SIG-M5 treated with dmso at 0.1 percent for 504 hours (cell line): ENCODE data around the gene AP5S1.
"Not testable (repeated sequence)": the region's sequence is repeated elsewhere in the genome, so short reads cannot be mapped to it uniquely, and the experiment has no call there.

ENCODE experiments used
- DNase-seq: peaks from one replicate; lab custom pipeline; 2025; ENCODE audit not compliant: unreplicated experiment; lab: John Stamatoyannopoulos, UW

Gene AP5S1

DNA sequence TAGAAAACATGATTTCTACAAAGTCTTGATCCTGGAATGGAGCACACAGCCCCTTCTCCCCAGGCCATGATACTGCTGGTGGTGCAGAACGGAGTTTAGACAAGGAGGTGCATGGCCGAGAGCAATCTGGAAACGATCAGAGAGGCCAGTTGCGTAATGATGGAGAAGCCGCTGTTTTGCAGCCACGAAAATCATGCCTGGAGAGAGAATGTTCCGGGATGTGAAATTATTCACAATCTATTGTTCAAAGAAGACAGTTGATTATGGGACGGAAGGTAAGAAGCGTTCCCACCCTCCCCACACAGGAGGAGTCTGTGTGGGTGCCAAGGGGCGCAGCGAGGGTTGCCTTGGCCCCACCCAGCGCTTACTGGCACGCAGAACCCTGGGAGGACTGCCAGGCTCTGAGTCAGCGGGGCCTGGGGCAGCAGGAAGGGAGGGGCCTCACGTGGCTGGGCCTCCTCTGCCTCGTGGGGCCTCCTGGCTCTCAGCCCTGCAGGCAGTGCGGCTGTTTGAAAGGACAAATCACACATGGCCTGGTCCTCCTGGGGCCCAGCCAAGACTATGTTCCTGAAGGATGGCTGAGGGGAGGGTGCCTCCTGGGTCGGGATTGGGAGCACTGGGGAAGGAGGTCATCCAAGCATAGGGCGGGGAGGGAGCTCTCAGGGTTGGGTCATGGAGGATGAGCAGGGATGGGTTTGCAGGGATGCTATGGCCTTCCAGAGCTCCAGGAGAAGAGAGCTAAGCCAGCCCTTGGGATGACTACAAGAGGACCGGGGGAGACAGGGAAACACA is 8.7 kb upstream of the AP5S1 start:
- peak; percentile 92 for DNase-seq

DNA sequence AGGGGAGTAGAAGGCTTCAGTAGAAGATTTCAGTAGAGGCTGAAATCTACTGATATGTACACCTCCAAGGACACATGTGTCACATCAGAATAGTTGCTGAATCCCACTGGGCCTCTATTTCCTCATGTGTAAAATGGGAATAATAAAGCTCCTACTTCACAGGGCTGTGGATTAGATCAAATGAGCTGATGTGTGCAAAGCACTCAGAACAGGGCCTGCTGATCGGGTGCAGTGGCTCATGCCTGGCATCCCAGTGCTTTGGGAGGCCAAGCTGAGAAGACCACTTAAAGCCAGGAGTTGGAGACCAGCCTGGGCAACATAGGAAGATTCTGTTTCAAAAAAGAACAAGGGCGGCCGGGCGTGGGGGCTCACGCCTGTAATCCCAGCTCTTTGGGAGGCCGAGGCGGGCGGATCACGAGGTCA is 8.1 kb upstream of the AP5S1 start:
- DNase-seq: no peak

DNA sequence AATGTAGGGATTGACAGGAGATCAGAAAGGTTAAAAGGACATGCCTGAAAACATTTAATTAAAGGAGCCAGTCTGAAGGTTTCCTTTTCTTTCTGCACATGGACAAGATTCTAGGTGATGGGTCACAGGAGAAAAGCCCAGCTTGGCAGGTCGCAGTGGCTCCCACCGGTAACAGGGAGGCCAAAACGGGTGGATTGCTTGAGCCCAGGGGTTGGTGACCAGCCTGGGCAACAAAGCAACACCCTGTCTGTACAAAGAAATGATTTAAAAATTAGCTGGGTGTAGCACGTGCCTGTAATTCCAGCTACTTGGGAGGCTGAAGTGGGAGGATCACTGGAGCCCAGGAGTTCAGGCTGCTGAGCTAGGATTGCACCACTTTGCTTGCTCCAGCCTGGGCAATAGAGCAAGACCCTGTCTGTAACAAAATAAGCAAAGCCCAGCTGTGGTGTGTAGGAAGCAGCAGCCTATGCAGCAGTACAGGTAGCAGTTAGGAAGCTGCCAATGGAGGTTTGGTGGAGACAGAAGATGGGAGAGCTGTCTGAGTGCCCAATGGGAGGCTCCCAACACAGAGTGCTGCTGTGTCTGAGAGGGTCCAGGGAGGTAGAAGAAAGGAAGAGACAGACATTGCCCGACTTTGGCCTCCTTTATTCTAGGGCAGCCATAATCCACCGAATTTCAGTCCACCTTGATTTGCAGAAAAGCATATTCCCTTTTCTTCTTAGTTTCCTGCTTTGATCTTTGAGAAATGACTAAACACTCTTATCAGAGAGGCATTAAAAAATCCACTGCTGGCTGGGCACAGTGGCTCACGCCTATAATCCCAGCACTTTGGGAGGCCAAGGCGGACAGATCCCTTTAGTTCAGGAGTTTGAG is 7.1 kb upstream of the AP5S1 start:
- DNase-seq: no peak

DNA sequence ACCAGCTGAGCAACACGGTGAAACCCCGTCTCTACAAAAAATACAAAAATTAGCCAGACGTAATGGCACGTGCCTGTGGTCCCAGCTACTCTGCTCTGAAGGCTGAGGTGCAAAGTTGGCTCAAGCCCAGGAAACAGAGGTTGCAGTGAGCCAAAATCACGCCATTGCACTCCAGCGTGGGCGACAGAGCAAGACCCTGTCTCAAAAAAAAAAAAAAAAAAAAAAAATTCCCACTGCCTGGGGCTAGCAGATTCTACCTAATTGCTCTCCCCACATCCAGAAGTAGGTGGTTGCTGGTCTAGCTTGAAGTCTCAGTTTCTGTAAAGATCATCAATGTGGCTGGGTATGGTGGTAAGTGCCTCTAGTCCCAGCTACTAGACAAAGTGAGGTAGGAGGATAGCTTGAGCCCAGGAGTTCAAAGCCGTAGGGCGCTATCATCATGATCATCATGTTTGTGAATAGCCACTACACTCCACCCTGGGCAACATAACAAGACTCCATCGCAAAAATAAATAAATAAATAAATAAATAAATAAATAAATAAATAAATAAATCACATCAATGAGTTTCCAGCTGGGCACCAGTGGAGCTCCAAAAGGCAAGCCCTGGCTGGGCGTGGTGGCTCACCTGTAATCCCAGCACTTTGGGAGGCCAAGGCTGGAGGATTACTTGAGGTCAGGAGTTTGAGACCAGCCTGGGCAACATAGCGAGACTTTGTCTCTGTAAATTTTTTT is 6.3 kb upstream of the AP5S1 start:
- no peak for DNase-seq

DNA sequence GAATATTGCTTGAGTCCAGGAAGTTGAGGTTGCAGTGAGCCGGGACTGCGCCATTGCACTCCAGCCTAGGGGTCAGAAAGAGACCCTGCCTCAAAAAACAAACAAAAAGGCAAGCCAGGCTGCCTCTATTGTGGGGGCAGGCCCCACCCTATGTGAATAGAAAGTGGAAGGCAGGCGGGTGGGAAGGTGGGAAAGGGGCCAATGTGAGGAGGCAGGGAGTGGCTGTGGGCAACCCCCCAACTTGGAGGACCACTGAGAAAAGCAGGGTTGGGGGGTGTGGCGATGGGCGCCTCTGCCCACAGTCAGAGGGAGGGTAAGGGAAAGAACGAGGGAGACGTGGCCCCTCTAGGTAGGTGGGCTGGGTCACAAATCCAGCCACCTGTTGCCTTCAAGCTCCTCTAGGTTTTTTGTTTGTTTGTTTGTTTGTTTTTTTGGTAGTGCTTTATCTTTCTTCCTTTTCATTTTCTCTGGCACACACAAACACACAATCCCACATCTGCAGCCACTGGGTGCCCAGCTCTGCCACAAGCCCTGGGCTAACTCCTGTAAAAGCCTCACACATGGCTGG is 5.3 kb upstream of the AP5S1 start:
- DNase-seq: no peak

DNA sequence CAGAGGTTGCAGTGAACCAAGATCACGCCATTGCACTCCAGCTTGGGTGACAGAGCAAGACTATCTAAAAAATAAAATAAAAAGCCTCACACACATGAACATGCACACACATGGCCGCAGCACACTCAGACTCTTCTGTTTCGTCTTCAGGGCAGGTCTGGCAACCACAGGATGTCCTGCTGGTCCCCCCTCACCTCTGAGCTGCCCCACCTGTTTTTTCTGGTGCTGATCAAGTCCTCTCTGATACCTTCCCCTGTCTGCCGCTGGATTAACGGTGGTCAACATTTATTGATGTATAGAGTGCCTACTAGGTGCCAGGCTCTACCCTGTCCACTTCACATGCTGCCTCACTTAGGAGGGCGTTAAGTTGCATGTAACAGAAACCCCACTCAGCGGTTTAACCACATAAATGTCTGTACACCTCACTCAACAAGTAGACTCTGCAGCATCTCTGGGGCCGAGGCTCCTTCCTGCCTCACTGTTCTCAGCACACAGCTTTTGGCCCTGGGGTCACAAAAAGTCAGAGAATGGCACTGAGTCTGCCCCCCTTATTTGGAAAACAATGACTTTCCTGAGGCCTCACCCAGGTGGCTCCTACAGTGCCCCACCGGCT is 4.5 kb upstream of the AP5S1 start:
- DNase-seq: no peak

DNA sequence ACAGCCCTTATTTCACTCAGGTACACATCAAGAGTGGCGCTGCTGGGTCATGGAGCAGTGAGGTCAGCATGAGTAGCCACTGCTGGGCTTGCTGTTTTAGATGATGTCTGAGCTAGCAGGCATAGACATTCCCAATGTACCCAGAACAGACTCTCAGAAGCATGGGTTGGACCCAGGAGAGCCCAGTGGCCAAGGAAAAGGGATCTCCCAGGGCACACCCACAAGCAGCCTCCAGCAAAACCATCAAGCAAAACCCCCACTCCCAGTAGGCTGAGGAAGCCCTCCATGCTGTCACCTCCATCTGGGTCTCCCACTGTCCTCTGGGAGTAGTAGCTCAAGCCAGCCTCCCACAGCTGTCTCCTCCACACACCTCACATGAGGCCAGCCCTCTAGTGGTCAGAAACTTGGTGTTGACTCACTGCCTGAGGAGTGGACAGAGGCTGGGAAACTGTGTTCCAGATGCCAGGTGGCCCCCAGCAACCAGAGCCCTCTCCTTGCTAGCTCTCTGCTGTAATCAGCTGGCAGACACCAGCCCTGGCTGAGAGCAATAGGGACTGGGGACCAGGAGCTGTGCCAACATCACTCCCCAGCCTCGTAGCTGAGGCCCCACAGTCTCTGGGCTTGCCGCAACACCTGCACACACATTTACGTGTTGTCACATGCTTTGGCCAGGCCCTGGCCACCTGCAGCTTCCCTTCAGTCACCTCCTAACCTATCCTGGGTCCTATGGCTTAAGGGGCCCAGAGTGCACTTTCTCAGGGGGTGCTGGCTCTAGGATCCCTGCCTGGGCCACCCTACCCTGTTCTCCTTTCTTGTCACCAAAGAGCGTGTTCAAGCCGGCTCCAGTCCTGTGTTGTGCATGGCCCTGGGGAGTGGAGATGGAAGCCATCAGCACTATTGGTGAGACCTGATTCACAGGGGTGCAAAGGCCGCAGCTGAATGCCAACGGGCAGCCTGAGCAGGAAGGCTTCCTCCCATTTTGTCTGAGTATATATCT is 1.9 kb upstream of the AP5S1 start:
- peak; percentile 53 for DNase-seq

DNA sequence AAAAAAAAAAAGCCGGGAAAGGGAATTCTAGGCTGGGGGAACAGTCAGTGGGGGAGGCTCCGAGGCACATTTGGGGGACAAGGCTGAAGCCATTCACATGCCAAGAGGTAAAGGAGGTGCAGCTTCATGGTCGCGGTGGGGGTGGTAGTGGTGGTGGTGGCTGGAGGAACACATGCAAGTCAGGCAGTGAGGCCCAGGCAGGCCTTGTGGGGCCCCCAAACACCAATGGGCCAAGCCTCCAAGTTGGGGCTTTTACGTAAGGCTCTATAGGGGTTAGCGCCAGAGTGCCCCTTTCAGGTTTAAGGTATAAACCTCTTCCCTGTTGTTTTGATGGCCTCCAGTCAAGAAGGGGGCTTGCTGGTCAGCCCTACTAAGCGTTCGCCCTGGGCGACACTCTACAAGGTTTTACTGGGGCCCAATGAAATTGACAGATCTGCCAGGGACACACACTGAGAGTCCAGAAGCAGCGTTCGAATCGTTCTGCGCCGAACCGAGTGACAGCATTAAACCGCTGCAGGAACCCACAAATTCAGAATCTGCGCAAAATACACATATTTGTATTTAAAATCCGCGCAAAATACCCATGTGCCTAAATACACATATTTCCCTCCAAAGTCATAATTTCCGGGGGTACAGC is 818 bp upstream of the AP5S1 start:
- no peak for DNase-seq

DNA sequence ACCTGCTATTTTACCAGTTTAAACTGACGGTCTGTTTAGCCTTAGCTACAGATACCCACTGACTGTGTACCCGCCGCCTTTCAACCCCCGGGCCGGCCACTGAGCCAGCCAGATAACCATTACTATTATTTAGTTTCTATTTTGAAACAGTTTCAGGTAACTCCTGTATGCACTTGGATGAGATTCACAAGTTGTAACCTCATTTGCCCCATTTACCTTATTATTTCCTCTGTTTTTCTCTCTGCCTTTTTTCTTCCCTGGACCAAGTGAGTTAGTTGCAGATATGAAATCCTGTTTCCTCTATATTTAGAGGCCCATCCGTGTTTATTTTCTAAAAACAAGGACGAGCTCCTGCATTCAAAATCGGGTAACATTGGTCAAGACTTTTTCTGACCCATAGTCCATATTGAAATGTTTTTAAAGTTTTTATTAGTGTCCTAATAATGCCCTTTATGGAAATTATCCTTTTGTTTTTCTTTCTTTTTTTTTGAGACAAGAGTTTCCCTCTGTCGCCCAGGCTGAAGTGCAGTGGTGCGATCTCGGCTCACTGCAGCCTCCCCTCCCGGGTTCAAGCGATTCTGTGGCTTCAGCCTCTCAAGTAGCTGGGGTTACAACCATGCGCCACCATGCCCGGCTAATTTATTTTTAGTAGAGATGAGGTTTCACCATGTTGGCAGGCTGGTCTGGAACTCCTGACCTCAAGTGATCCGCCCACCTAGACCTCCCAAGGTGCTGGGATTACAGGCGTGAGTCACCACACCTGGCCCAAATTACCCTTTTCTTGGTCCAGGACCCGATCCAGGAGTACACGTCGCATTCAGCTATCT is 767 bp downstream of the AP5S1 start:
- DNase-seq: no peak

DNA sequence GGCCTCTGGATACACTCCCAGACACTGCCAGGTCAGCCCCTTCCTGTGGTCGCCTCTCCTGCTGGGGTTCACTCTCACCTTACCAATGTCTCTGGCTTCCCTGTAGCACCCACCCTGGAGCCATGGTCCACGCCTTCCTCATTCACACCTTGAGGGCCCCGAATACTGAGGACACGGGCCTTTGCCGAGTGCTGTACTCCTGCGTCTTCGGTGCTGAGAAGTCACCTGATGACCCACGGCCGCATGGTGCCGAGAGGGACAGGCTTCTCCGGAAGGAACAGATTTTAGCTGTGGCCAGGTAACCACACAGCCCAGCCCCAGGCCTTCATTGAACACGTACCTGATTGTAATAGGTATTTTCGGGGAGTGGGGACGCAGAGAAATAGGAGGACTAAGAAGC is 1.6 kb downstream of the AP5S1 start:
- DNase-seq: no peak

DNA sequence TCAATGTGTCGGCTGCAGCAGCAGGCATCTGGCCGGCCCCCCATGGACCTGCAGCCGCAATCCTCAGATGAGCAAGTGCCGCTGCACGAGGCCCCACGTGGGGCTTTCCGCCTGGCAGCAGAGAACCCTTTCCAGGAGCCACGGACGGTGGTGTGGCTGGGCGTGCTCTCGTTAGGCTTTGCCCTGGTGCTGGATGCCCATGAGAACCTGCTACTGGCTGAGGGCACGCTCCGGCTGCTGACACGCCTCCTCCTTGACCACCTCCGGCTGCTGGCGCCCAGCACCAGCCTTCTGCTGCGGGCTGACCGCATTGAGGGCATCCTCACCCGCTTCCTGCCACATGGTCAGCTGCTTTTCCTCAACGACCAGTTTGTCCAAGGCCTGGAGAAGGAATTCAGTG is 3.5 kb downstream of the AP5S1 start:
- DNase-seq: no peak

DNA sequence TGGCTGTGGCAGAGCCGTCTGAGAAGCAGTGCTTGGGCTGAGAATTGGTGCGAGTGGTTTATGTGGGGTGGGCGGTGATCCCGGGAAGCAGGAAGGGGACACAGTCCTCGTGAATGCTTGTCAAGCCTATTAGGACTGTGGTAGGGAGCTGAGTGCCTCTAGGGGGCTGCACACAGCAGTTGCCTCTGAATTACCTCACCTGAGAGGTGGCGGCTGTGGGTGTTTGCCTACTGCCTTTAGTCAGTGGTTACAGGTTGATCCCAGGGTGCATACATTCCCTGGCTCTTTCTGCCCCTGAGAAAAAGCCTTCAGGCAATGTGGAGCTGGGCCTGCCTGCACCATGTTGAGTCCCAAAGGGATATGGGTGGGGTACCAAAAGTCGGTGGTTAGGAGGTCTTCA is 5.2 kb downstream of the AP5S1 start:
- DNase-seq: no peak

DNA sequence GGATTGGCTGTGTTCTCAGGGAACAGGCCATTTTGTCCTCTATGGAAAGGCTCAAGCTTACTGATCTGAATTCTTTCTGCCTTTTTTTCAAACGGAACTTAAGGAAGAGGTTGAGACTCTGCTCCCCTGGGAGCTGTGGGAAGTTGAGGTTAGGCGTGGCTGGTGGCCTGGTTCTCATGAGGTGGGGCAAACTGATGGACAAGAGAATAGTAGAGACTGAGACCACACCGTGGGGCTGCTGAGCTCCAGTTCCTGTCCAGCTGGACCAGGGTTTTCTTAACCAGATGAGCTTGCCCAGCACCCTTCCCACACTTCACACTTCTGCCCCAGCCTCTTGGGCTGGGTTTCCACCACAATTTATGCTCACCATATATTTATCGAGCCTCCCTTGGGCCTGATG is 6.1 kb downstream of the AP5S1 start:
- no peak for DNase-seq

DNA sequence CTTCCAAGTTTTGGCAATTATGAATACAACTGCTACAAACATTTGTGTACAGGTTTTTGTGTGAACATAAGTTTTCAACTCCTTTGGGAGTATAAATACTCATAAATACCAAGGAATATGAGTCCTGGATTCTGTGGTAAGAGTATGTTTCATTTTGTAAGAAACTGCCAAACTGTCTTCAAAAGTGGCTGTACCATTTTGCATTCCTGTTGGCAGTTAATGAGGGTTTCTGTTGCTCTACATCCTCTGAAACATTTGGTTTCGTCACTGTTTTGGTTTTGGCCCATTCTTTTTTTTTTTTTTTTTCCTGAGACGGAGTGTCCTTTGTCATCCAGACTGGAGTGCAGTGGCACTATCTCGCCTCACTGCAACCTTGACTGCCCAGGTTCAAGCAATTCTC is 8.5 kb downstream of the AP5S1 start:
- no peak for DNase-seq

DNA sequence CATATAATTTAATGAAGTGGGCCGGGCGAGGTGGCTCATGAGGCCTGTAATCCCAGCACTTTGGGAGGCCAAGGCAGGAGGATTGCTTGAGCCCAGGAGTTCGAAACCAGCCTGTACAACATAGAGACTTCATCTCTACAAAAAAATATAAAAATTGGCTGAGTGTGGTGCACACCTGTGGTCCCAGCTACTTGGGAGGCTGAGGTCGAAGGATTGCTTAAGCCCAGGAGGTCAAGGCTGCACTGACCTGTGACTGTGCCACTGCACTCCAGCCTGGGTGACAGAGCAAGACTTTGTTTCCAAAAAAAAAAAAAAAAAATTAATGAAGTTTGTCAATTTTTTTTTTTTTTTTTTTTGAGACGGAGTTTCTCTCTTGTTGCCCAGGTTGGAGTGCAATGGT is 9.5 kb downstream of the AP5S1 start:
- not testable (repeated sequence) for DNase-seq

DNA sequence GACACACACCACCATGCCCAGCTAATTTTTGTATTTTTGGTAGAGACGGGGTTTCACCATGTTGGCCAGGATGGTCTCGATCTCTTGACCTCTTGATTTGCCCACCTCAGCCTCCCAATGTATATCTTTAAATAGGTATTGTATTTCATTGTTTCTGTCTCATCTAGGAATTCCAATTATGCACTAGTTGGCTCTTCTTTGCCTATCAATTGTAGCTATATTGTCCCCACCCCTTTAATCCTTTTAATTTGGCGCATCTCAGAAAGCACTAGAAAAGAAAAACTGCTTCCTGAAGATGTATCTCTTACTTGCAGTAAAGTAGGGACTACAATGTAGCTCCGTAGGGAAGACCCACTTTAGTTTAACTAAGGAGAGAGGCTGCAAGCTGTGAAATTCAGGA is 15.8 kb downstream of the AP5S1 start:
- no peak for DNase-seq

DNA sequence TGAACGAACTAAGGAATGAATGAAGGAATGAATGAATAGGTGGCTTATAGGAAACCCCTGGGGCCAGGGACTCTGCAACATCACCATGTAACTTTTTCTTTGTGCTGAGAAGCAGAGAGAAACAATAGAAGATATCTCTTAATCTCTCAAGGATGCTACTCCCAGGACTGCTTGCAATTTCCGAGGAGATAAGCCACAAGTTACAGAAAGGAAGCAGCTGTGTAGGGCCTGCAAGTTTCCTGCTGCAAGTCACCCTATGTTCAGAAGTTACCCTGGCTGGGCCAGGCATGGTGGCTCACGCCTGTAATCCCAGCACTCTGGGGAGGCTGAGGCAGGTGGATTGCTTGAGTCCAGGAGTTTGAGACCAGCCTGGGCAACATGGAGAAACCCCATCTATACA is 19.0 kb downstream of the AP5S1 start:
- no peak for DNase-seq

DNA sequence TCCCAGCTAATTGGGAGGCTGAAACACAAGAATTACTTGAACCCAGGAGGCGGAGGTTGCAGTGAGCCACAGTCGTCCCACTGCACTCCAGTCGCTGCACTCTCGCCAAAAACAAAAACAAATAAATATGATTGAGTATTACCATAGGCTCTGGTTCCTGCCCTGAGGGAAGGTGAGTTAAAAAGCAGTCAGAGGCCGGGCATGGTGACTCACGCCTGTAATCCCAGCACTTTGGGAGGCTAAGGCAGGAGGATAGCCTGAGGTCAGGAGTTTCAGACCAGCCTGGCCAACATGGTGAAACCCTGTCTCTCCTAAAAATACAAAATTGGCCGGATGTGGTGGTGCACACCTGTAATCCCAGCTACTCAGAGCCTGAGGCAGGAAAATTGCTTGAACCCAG is 19.9 kb downstream of the AP5S1 start:
- DNase-seq: not testable (repeated sequence)
